HG03565 (cell line): ENCODE results near the gene AKAP6.
"Not testable (repeated sequence)": the region's sequence is repeated elsewhere in the genome, so short reads cannot be mapped to it uniquely, and the experiment has no call there.

ENCODE experiments used
- ATAC-seq: cut with Tn5 transposase; IDR thresholded peaks from one replicate; pipeline ENCODE4 v1.9.1; 2021; ENCODE audit warnings: mild to moderate bottlenecking, moderate library complexity; ENCODE audit not compliant: unreplicated experiment

The AKAP6 gene

GRCh38 chr14:32728976-32729375 lies 399.9 kb downstream of the AKAP6 start:
- ATAC-seq: no peak

GRCh38 chr14:32731249-32731648 lies 402.2 kb downstream of the AKAP6 start:
- ATAC-seq: no peak

- no peak for ATAC-seq
These were observed 403.9 kb downstream of the AKAP6 start for GRCh38 chr14:32733015-32733414.

GRCh38 chr14:32734261-32734660 lies 405.2 kb downstream of the AKAP6 start:
- ATAC-seq: no peak

- no peak for ATAC-seq
These were observed 408.5 kb downstream of the AKAP6 start for GRCh38 chr14:32737621-32738020.

- no peak for ATAC-seq
These were observed 409.2 kb downstream of the AKAP6 start for GRCh38 chr14:32738206-32738871.

GRCh38 chr14:32744811-32745445 lies 415.8 kb downstream of the AKAP6 start:
- ATAC-seq: no peak

GRCh38 chr14:32754209-32754608 lies 425.1 kb downstream of the AKAP6 start:
- no peak for ATAC-seq

GRCh38 chr14:32756173-32756572 lies 427.1 kb downstream of the AKAP6 start:
- ATAC-seq: no peak

- ATAC-seq: no peak
These were observed 427.7 kb downstream of the AKAP6 start for GRCh38 chr14:32756775-32757174.

GRCh38 chr14:32757568-32757967 lies 428.5 kb downstream of the AKAP6 start:
- no peak for ATAC-seq

GRCh38 chr14:32761381-32761968 lies 432.4 kb downstream of the AKAP6 start:
- no peak for ATAC-seq

GRCh38 chr14:32762886-32763285 lies 433.8 kb downstream of the AKAP6 start:
- ATAC-seq: no peak

GRCh38 chr14:32763673-32764072 lies 434.6 kb downstream of the AKAP6 start:
- ATAC-seq: no peak

- ATAC-seq: no peak
These were observed 435.0 kb downstream of the AKAP6 start for GRCh38 chr14:32764131-32764530.

GRCh38 chr14:32770422-32770821 lies 441.3 kb downstream of the AKAP6 start:
- no peak for ATAC-seq

- ATAC-seq: no peak
These were observed 445.1 kb downstream of the AKAP6 start for GRCh38 chr14:32774214-32774613.

GRCh38 chr14:32779840-32780239 lies 450.7 kb downstream of the AKAP6 start:
- ATAC-seq: no peak

- no peak for ATAC-seq
These were observed 455.3 kb downstream of the AKAP6 start for GRCh38 chr14:32784405-32784804.

GRCh38 chr14:32785585-32785984 lies 456.5 kb downstream of the AKAP6 start:
- ATAC-seq: no peak

GRCh38 chr14:32786886-32787285 lies 457.8 kb downstream of the AKAP6 start:
- ATAC-seq: no peak

GRCh38 chr14:32793033-32793432 lies 463.9 kb downstream of the AKAP6 start:
- ATAC-seq: not testable (repeated sequence)
